Mesenchymal stem cell (in vitro differentiated cells and primary cell): ENCODE data around the gene ESYT2.

ENCODE experiments used
- DNase-seq: peaks from one replicate; pipeline ENCODE4 v3.0.0-alpha.2; 2013
- H2AFZ ChIP-seq: one replicate; pipeline ENCODE4 v1.6.1; 2013; ENCODE audit warnings: low read depth, mild to moderate bottlenecking, control low read depth, inconsistent platforms, low read length, moderate library complexity
- H2AK5ac ChIP-seq: 2 replicates; pipeline ENCODE4 v1.6.1; 2013; ENCODE audit warnings: low read length, moderate library complexity, mild to moderate bottlenecking, inconsistent platforms; ENCODE audit not compliant: severe bottlenecking
- H2BK120ac ChIP-seq: one replicate; pipeline ENCODE4 v1.6.1; 2013; ENCODE audit warnings: low read depth, mild to moderate bottlenecking, inconsistent platforms, low read length, moderate library complexity
- H2BK12ac ChIP-seq, 2 experiments: one replicate each; pipeline ENCODE4 v1.6.1; 2013; ENCODE audit warnings: inconsistent platforms in 2 of 2, low read length in 2 of 2, mild to moderate bottlenecking in 2 of 2, moderate library complexity in 2 of 2, control low read depth in 1 of 2
- H2BK15ac ChIP-seq: one replicate; pipeline ENCODE4 v1.6.1; 2013; ENCODE audit warnings: mild to moderate bottlenecking, low read depth, inconsistent platforms; ENCODE audit not compliant: poor library complexity, severe bottlenecking
- H2BK5ac ChIP-seq: 2 replicates; pipeline ENCODE4 v1.6.1; 2013; ENCODE audit warnings: low read depth, mild to moderate bottlenecking, low read length, control low read depth, inconsistent platforms; ENCODE audit not compliant: poor library complexity, severe bottlenecking
- H3K14ac ChIP-seq, 2 experiments: one replicate each; pipeline ENCODE4 v1.6.1; 2013; ENCODE audit warnings: inconsistent platforms in 2 of 2, low read length in 2 of 2, control low read depth in 1 of 2, mild to moderate bottlenecking in 1 of 2, moderate library complexity in 1 of 2
- H3K18ac ChIP-seq, 2 experiments: one replicate each; pipeline ENCODE4 v1.6.1; 2013; ENCODE audit warnings: inconsistent platforms in 2 of 2, low read length in 2 of 2, control low read depth in 1 of 2, low read depth in 1 of 2, mild to moderate bottlenecking in 1 of 2
- H3K23ac ChIP-seq, 2 experiments: one replicate each; pipeline ENCODE4 v1.6.1; 2013; ENCODE audit warnings: inconsistent platforms in 2 of 2, low read length in 2 of 2, mild to moderate bottlenecking in 2 of 2, moderate library complexity in 2 of 2, control low read depth in 1 of 2
- H3K27ac ChIP-seq: 2 replicates; pipeline ENCODE4 v1.5.1; 2013; ENCODE audit warnings: mild to moderate bottlenecking, moderate library complexity, low read length, control low read depth, inconsistent platforms; ENCODE audit not compliant: poor library complexity, severe bottlenecking
- H3K27me3 ChIP-seq, 2 experiments: 2 replicates each; pipeline versions ENCODE4 v1.6.1 to v1.7.0; 2013; ENCODE audit warnings: low read length in 2 of 2, mild to moderate bottlenecking in 2 of 2, moderate library complexity in 2 of 2, control low read depth in 1 of 2, inconsistent platforms in 1 of 2; ENCODE audit not compliant: control insufficient read depth in 1 of 2, insufficient read depth in 1 of 2
- H3K36me3 ChIP-seq, 2 experiments: 2 replicates each; pipeline versions ENCODE4 v1.6.1 to v1.7.0; 2013; ENCODE audit warnings: low read length in 2 of 2, control low read depth in 1 of 2, inconsistent platforms in 1 of 2, low read depth in 1 of 2, mild to moderate bottlenecking in 1 of 2; ENCODE audit not compliant: insufficient read depth in 2 of 2, control insufficient read depth in 1 of 2
- H3K4ac ChIP-seq, 2 experiments: one replicate each; pipeline ENCODE4 v1.6.1; 2013; ENCODE audit warnings: inconsistent platforms in 2 of 2, low read length in 2 of 2, mild to moderate bottlenecking in 2 of 2, moderate library complexity in 2 of 2, control low read depth in 1 of 2, low read depth in 1 of 2
- H3K4me1 ChIP-seq: 2 replicates; pipeline ENCODE4 v1.6.1; 2013; ENCODE audit warnings: low read depth, low read length, control low read depth; ENCODE audit not compliant: control insufficient read depth, insufficient read depth
- H3K4me2 ChIP-seq: 2 replicates; pipeline ENCODE4 v1.6.1; 2013; ENCODE audit warnings: low read length, mild to moderate bottlenecking, inconsistent platforms; ENCODE audit not compliant: poor library complexity, severe bottlenecking
- H3K4me3 ChIP-seq, 2 experiments: 2 replicates each; pipeline versions ENCODE4 v1.5.1 to v1.7.0; 2013; ENCODE audit warnings: low read length in 2 of 2, mild to moderate bottlenecking in 2 of 2, control low read depth in 1 of 2, low read depth in 1 of 2; ENCODE audit not compliant: insufficient read depth in 1 of 2
- H3K79me1 ChIP-seq: replicated peaks from 2 replicates; pipeline ENCODE4 v1.6.1; 2013; ENCODE audit warnings: mild to moderate bottlenecking, control low read depth, low read length, inconsistent platforms; ENCODE audit not compliant: poor library complexity, severe bottlenecking
- H3K9ac ChIP-seq: 2 replicates; pipeline ENCODE4 v1.7.0; 2013; ENCODE audit warnings: mild to moderate bottlenecking, low read length, moderate library complexity
- H3K9me3 ChIP-seq: 2 replicates; pipeline ENCODE4 v1.7.0; 2013; ENCODE audit warnings: mild to moderate bottlenecking, low read length; ENCODE audit not compliant: control insufficient read depth
- H4K8ac ChIP-seq: one replicate; pipeline ENCODE4 v1.6.1; 2013; ENCODE audit warnings: inconsistent platforms, mild to moderate bottlenecking, low read length, moderate library complexity
- H4K91ac ChIP-seq: one replicate; pipeline ENCODE4 v1.6.1; 2013; ENCODE audit warnings: mild to moderate bottlenecking, low read length, inconsistent platforms
- WGBS: methylation state at CpG from one replicate; pipeline ENCODE4 v1.1.7; 2013; ENCODE audit warnings: mixed read lengths; 5-methylcytosine and 5-hydroxymethylcytosine counted together

Gene ESYT2

DNA sequence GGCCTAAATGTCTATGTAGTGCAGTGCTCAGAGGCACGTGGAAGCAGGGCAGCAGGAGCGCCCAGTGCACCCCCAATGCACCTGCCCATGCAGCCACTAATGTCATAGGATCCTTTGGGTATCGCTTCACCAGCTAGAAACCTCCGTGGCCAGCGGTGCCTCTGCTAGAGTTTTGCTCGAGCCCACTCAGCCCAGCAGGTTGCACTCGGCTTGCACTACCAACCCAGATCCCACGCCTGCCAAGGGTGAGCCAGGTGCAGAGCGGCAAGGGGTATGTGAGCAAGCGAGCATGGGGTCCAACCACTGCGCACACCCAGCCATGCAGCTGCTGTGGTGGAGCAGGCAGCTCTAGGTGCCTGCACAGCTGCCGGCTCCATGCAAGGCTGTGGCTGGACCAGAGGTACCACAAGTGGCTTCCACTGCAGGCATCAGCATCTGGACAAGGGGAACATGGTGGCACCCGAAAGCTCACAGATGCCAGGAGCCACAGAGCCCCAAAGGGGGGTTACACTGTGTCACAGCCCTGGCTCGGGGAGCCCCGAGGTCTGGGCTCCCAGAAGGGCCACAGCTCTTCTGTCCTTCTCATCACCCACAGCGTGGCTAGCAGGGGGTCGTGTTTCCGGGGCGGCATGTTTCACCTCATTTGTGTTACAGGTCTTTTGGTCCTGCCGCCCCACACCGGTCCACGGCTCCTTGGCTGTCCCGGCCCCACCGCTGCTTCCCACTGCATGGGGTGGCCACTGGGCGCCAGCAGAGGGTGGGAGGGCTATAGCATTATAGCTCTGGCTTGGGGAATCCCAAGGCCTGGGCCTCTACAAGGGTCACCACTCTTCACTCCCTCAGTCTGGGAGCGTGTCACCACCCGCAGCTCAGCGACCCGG lies 122.4 kb downstream of the ESYT2 start:
- no peak overlapping the region for H2BK5ac ChIP-seq
- H3K4me3 ChIP-seq: no peak overlapping the region
- H3K18ac ChIP-seq: no peak overlapping the region
- no peak overlapping the region for H2BK12ac ChIP-seq
- no peak overlapping the region for H2BK120ac ChIP-seq
- no peak overlapping the region for H3K14ac ChIP-seq
- H3K27ac ChIP-seq: no peak overlapping the region
- H3K9me3 ChIP-seq: no peaks in the 10 kb centered on the region
- H3K4me1 ChIP-seq: peaks cover 11% of the 10 kb centered on the region
- H3K23ac ChIP-seq: no peak overlapping the region
- H2AFZ ChIP-seq: no peak overlapping the region
- no peak overlapping the region for H3K9ac ChIP-seq
- no peak overlapping the region for H3K4me2 ChIP-seq
- H2BK15ac ChIP-seq: no peak overlapping the region
- H4K8ac ChIP-seq: no peak overlapping the region
- no peaks in the 10 kb centered on the region for H3K27me3 ChIP-seq
- H4K91ac ChIP-seq: no peak overlapping the region
- H3K36me3 ChIP-seq: no peaks in the 10 kb centered on the region
- WGBS: 96% methylated on average over 29 of the region's 29 CpGs
- no peak for DNase-seq
- H2AK5ac ChIP-seq: no peak overlapping the region
- H3K4ac ChIP-seq: no peak overlapping the region
- peaks cover 13% of the 10 kb centered on the region for H3K79me1 ChIP-seq

DNA sequence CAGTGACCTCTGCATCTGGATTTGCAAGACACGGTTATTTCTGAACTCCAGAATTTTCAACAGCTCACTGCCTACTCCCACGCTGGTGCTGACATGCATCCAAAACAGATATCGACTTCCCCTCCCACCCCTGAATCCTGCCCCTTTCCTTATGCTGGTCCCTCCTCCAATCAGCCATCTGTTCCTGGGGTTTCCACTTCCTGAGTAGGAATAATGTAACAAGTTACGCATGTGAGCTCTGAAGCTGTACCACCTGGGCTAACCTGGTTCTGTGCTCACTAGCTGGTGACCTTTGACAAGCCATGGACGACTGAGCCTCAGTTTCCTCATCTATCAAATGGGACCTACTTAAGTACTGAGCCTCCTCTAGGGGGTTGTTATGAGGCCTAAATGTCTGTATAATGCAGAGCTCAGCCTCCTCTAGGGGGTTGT lies 123.0 kb downstream of the ESYT2 start:
- H3K4me1 ChIP-seq: peaks cover 11% of the 10 kb centered on the region
- no peaks in the 10 kb centered on the region for H3K36me3 ChIP-seq
- no peak overlapping the region for H4K8ac ChIP-seq
- peaks cover 13% of the 10 kb centered on the region for H3K79me1 ChIP-seq
- no peak overlapping the region for H3K4me2 ChIP-seq
- H2BK120ac ChIP-seq: no peak overlapping the region
- no peak overlapping the region for H2AK5ac ChIP-seq
- no peak overlapping the region for H2AFZ ChIP-seq
- no peaks in the 10 kb centered on the region for H3K27me3 ChIP-seq
- H3K9me3 ChIP-seq: no peaks in the 10 kb centered on the region
- no peak overlapping the region for H3K9ac ChIP-seq
- no peak overlapping the region for H3K18ac ChIP-seq
- H3K23ac ChIP-seq: no peak overlapping the region
- no peak for DNase-seq
- no peak overlapping the region for H4K91ac ChIP-seq
- no peak overlapping the region for H3K4me3 ChIP-seq
- H3K4ac ChIP-seq: no peak overlapping the region
- no peak overlapping the region for H3K14ac ChIP-seq
- no peak overlapping the region for H2BK15ac ChIP-seq
- WGBS: 88% methylated on average over 5 of the region's 5 CpGs
- no peak overlapping the region for H2BK12ac ChIP-seq
- no peak overlapping the region for H3K27ac ChIP-seq
- no peak overlapping the region for H2BK5ac ChIP-seq

DNA sequence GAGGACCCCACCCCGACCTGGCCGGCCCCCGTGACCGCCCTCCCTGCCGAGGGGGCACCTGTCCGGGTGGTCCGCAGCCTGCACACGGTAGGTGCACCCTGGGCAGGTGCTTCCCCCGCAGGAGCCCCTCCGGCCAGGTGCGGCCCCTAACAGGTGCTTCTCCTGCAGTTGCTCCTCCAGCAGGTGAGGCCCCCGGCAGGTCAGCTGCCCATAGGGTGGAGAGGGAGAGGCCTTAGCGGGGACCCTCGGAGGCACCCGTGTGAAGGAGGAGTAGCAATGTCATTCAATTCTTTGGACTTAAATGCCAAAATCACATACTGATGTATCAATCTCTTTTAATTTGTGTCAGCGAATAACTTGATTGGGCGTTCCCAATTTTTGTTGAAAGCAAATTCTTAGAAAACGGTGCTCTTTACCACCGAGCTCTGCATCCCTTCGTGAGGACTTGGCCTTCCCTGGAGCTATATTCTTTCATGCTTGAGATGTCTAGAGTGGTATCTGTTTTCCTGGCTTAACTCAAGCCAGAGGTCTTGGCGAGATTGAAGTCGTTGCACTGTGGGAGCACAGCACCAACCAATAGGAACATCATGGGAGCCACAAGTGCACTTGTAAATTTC lies 124.0 kb downstream of the ESYT2 start:
- peak; percentile 31 for DNase-seq
- Histone ChIP-seq H3K27ac (no peak overlapping the region), H3K27me3 (no peaks in the 10 kb centered on the region), H3K9me3 (no peaks in the 10 kb centered on the region), H2BK120ac (peak overlapping the region; percentile 22), H2BK5ac (peak overlapping the region; percentile 1), H4K91ac (peak overlapping the region; percentile 12), H3K18ac (peak overlapping the region; percentile 88 to 92), H3K36me3 (no peaks in the 10 kb centered on the region), H3K79me1 (peaks cover 20% of the 10 kb centered on the region), H2BK15ac (no peak overlapping the region), H4K8ac (peak overlapping the region; percentile 95), H3K14ac (peak overlapping the region in 1 of 2 experiments; percentile 85), H3K4me3 (peak overlapping the region; percentile 65 to 91), H3K4me1 (peaks cover 10% of the 10 kb centered on the region), H3K4ac (peak overlapping the region; percentile 65 to 91), H3K4me2 (peak overlapping the region; percentile 98), H2BK12ac (no peak overlapping the region), H2AK5ac (no peak overlapping the region), H3K9ac (peak overlapping the region; percentile 85), H2AFZ (peak overlapping the region; percentile 72), H3K23ac (no peak overlapping the region)
- WGBS: 19% methylated on average over 17 of the region's 22 CpGs
